Stimulated activated CD4-positive, alpha-beta T cell treated with anti-CD3 and anti-CD28 coated beads, Interleukin-1b, Interleukin-23, amount 100 ng/mL, for 1 hour (primary cell): Measurements from ENCODE around the gene ASRGL1.

ENCODE experiments used
- DNase-seq, 2 donors: peaks; one replicate each; pipeline ENCODE4 v3.0.0-alpha.2; 2020; ENCODE audit warnings: low read depth in 2 of 2

Gene ASRGL1

DNA sequence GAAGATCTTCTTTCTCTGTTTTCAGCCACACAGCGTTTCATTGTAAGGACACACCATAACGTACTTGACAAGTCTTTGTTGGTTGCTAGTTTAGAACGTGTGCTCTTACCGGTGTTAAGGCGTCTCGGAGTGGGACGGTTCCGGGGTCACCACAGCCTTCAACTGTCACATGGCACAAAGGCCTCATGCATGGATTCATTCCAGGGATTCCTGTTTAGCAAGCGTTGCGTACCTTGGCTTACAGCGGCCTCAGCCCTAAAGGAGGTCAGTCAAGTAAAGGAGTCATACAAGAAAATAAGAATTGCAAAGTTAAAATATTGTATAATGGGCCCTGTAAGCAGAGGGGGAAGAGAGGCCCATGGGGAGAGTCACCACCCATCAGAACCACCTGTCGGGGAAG, 79.3 kb downstream of the ASRGL1 start:
- DNase-seq: no peak

DNA sequence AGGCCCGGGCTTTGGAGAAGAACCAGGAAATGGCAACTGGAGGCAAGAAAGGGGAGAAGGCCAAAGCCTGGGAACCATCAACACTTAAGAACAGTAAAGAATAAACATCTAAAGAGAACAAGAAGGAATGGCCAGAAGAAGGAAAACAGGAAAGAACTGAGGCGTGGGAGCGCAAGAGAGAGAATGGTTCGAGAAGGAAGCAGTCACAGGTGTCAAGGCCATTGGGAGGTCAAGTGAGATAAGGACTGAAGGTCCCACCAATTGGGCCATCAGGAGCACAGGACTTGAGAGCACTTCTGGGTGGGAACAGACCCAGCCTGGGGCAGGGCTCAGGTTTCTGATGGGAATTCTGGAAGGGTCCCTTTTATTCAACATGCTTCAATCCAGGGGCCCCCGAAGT, 80.9 kb downstream of the ASRGL1 start:
- no peak for DNase-seq

DNA sequence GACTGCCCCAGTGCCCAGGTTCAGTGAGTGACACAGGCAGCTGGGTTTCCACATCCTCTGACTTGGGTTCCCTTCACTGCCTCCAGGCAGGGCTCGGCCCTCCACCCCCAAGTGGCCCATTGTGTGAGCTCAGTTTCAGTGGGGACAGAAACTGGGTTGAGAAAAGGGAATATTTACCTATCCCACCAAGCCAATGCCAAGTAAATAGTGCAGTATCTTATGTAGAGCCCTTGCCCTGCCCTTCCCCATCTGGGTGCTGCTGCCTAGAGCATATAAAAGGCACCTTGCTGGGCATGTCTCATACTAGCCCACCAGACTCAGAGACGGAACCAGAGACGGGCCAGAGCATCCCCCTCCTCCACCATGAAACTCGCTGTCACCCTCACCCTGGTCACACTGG, 81.5 kb downstream of the ASRGL1 start, which contains the start of gene SCGB1A1:
Gene SCGB1A1, plus strand, starts transcription at position 301 of the 400 bp plus-strand sequence. Its CDS starts 63 bp downstream, at position 364.
- DNase-seq: no peak

DNA sequence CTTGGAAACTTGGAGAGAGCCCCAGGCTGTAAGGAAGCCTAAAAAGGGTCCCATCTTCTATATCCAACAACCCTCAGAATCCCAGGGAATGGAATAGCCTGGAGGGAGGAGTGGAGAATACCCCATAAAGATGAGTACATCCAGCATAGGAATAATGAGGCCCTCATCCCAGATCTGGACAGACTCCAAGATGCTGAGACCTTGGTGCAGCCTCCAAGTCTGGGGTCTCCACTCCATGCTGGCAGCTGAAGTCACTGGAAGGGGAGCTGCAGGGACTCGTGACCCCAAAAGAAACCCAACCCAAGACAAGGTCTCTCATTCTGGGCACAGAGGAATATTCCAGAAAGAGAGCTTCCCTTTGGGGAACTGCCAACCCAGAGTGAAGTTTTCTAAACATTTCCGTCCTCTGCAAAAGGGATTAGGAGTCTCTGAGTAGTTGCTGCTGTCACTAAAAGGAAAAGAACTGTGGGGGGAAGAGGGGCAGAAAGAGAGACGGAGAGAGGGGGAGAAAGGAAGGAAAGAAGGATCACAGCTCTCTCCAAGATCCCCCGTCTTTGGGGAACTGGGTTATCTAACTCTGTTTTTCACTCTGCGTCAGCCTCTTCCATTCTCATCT, 82.2 kb downstream of the ASRGL1 start:
- DNase-seq: no peak

DNA sequence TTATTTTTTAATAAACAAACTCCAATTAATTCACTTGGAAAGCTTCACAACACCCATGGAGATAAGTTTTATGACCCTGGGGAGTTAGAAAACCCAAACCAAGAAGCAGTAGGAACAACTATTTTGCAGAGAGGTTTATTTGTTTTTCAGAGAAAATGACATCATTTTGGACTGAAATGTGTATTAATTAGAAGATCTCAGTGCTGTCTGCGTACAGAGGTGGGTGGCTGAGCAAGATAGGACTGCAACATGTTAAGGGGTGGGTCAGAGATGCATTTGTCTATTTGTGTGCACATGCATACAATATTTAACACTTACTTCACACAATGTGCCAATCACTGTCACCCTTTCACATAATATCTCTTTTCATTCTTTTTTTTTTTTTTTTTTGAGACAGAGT, 82.7 kb downstream of the ASRGL1 start:
- no peak for DNase-seq

DNA sequence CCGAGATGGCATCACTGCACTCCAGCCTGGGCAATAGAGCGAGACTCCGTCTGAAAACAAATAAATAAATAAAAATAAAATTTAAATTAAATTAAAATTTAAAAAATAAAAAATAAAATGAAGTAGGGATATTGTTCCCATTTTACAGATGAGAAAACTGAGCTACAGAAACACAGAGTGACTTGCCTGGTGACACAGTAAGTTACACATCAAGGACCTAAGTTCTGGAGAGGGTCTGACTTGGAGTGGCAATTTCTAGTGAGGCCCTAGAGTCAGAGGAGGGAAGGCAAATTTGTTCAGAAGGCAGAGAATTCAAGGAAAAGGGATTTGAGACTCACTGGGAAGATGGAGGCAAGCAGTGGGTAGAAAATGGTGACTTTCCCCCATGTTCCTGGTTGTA, 83.6 kb downstream of the ASRGL1 start:
- no peak for DNase-seq

DNA sequence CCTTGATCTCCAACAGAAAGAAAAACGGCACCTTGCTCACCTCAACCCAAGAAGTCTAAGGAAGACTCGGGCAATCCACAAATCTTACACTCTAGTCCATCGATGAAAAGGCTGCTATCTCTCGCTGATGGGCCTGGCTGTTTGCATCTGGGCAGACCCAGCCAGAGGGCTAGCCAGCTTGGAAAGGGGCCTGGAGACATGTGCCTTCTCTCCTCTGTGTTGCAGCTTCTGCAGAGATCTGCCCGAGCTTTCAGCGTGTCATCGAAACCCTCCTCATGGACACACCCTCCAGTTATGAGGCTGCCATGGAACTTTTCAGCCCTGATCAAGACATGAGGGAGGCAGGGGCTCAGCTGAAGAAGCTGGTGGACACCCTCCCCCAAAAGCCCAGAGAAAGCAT, 84.7 kb downstream of the ASRGL1 start:
- DNase-seq: no peak

DNA sequence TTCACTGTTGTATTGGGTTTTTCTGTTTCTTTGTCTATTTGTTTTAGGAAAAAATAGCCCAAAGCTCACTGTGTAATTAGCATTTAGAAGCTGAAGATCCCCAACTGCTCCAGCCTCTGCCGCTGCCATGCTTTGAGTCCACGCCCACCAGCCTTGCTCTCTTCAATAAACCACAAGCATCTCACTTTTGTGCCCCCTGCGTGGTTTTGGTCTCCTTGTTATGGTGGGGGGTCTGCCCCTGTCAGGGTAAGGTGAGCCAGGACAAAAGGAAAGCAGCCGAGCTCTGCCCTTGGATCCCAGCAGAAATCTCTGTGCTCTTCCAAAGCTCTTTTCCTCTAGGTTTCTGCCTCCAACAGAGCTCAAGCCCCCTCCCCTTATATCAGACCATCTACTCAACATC, 85.8 kb downstream of the ASRGL1 start:
- DNase-seq: no peak

DNA sequence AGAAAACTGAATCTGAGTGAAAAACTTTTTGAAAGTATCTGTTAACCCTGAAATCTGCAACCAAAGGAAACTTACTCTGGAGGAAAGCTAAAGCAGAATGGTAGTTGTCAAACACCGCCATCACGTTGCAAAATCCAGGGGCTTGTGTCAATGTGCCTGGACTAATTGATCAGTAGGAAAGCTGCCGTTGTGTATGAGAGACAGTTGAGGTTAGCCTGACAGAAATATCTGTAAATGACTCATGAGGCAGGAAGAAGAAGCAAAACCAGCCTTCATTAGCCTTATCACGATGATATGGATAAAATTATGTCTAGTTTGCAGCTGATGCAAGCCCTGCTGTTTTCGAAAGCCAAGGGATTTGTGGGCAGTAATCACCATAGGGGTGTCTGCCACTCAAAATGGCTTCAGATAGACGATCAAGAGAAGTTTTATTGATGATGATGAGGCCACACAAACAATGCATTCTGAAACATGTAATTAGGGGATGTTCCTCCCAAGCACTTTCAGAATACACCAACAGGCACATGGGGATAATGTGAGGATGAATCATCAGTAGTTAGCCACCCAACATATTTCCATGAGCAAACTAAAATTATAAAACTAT, 90.5 kb downstream of the ASRGL1 start:
- DNase-seq: no peak

DNA sequence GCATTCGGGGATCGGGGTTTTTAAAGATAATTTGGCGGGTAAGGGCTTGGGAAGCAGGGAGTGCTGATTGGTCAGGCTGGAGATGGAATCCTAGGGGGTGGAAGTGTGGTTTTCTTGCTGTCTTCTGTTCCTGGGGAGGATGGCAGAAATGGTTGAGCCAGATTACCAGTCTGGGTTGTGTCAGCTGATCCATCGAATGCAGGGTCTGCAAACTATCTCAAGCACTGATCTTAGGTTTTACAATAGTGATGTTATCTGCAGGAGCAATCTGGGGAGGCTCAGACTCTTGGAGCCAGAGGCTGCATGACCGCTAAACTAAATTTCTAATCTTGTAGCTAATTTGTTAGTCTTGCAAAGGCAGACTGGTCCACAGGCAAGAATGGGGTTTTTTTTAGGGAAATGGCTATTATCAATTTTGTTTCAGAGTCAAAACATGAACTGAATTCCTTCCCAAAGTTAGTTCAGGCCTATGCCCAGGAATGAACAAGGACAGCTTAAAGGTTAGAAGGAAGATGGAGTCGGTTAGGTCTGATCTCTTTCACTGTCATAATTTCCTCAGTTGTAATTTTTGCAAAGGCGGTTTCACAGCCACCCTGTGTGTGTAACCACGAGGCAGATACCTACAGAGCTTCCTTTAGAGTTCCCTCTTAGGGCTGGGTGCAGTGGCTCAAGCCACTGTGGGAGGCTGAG, 91.8 kb downstream of the ASRGL1 start:
- DNase-seq: no peak

DNA sequence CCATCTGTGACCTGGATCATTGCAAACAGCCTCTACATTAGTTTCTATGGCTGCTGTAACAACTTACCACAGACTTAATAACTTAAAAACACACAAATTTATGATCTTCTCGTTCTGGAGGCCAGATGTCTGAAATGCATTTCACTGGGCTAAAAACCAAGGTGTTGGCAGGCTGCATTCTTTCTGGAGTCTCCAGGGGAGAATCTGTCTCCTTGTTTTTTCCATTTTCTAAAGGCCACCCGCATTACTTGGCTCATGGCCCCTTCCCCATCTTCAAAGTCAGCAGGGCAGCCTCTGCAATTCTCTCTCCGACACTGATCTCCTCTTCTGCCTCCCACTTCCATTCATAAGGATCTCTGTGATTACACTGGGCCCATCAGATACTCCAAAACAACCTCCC, 93.2 kb downstream of the ASRGL1 start:
- no peak for DNase-seq

DNA sequence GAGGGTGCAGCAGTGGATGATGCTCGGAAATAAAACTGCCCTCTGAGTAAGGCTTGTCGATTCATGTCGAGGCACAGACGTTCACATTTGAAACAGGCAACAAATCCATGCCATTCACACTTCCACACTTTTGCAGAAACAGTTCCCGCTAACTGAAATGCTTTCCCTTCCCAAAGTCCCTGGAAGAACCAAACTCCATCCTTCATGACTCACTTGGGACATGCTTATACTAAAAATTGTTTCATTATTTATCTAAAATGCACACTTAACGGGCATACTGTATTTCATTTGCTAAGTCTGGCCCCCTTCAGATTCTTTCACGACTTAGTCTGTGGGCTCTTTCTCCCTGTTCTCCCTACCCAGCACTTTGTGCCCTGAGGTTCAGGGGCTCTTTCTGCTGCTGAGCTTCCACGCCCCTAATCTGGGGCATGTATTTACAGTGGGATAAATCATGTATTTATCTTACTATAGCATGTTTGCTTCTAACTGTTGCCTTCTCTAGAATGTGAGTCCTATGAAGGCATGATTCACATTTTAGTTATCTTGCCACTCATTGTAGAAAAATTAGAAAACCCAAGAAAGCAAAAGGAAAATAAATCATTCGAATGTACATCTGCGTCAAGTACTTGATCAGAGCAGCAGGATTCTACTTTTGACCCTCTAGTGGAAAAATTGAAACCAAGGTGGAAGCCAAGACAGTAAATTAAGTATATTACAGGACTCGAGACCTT, 94.1 kb downstream of the ASRGL1 start:
- no peak for DNase-seq

DNA sequence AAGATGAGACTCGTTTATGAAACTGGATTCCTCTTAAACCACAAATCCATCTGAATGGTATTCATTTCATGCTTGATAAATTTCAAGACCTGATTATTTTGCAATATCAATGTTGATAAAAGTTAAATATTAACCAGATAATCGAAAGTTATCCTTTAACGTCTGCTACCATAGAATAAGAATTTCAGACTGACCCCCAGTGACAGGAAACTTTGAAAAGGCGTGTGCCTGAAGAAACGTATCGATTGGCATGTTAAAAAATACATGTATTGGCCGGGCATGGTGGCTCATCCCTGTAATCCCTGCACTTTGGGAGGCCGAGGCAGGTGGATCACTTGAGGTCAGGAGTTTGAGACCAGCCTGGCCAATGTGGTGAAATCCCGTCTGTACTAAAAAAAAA, 95.4 kb downstream of the ASRGL1 start:
- no peak for DNase-seq

DNA sequence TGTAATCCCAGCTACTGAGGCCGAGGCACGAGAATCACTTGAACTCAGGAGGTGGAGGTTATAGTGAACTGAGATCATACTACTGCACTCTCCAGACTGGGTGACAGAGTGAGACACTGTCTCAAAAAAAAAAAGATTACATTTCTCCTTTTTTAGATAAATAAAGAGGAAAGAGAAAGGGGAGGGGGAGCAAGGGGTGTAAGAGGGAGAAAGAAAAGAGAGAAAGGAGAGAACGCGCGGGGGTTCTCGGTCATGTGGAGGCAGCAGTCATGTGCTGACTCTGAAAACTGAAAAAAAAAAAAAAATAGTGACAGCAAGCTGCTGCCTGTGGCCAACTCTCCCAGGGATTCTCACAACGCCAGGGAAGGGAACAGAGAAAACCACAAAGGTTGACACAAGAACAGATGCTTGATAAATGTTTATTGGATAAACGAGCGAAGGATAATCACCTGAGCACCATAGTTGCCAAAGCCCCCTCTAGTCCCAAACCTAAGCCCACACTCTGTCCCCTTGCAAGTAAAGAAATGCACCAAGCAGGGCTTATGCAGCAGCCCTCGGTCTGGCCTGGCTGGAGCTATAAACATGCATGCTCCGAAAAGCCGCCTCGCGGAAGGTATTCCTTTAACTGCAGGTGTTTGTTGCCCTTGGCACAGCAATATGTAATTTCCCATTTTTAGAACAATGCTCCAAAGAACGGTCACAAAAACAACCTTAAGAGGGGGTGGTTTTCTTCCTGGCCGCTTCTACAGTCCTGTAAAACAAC, 96.1 kb downstream of the ASRGL1 start:
- DNase-seq: no peak

DNA sequence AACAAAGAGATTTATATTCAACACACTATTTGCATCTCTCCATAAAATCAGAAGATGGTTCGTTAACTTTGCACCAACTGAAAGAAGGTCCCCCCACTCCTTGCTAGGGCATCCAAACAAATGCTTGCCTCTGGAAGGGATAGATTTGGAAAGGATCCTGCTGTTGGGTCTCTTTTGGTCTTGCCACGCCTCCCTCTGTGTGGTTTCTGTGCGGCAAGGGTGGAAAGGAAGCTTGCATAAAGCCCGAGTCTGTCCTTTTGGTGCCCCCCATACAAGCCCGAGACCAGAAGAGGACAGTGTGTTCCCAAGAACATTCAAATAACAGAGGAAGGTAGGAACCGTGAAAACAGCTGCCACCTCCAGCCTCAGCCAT, 96.6 kb downstream of the ASRGL1 start:
- no peak for DNase-seq

DNA sequence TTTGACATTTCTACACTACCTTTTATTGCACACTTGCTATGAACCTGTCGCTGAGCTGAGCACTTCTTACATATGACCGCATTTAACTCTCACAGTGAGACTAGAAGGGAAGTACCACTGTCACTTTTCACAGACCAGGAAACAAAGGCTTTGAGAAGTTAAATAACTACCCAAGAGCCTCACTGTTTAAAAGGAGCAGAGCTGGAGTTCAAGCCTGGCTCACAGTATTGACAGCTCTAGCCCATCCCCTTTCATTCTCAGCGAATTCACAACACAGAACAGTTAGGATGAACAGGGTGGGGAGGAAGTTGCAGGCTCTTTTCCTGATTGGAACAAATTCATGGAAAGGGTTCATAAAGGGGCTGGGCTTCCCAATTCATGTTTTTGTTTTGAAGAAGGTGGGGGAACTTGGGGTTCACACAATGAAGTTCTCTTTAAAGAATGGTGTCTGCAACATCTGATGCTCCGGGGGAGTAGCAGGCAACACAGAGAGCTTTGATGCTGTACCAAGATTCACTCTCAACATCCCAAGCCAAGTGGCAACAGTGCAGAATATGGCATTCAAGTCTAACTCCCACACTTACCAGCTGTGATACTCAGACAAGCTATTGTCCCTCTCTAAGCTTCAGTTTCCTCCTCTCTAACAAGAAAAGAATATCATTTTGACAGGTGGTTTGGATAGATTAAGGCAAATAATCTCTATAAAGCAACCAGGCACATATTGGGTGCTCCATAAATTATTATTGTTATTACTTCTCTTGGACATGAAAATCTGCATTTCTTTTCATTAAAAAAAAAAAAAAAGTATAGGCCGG, 98.8 kb downstream of the ASRGL1 start:
- no peak for DNase-seq

DNA sequence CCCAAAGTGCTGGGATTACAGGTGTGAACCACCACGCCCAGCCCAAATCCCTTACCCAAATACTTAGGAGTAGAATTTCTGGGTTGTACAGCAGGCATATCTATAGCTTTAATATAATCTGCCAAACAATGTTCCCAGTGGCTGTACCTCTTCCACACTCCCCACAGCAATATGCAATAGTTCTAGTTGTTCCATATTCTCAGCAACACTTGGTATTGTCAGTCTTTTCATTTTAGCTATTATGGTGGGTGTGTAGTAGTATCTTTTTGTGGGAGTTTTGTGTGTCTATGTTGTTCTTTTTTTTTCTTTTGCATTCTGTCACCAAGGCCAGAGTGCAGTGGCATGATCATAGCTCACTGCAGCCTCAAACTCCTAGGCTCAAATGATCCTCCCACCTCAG, 100.4 kb downstream of the ASRGL1 start:
- no peak for DNase-seq

DNA sequence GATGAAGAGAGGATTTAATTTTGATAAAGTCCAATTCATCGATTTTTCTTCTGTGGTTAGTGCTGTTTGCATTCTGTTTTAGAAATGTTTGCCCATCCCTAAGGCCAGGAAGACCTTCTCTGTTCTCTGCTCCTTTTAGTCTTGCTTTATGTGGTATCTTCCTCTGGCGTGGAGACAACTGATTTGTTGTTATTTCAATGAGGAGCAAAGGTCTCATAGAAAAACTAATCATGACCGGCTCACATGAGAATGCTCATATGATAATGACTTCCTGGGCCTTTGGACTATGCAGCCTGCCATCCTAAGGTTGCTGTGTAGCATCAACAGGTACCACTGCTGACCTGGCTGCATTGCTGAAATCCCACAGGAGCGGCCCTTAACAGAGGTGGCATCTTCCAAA, 101.4 kb downstream of the ASRGL1 start:
- no peak for DNase-seq

DNA sequence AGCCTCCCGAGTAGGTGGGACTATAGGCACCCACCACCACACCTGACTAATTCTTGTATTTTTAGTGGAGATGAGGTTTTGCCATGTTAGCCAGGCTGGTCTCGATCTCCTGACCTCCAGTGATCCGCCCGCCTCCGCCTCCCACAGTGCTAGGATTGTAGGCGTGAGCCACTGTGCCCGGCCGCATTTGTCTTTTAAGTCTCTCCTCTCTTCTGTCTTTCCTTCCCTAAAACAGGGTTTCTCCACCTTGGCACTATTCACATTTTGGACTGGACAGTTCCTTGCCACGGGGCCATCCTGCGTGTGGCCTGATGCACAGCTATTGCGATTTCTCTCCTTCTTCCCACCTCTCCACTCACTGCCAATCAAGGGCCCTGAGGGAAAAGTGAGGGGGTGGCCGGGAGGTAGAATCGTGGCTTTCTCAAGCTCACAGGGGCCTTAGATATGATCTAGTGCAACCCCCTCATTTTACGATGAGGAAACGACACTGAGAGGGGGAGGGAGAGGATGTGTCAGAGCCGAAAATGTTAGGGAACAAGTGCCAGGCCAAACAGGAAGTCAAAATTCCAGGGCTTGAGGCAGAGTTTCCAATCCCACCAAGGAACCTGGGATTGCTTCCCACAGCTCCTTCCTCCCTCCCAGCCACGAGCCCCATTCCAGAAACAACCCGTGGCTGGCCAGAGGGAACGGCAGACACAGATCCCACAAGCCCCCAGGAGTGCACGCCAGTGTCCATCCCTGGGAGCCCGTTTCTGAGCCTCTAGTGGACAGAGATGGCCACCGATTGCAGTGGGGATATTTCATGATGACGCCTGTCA, 102.7 kb downstream of the ASRGL1 start:
- DNase-seq: no peak
